ENCODE measurements around the gene MACROD2. TPM values are rescaled to one million over a fixed set of nuclear protein-coding genes. Genes with fewer than 3 reads are reported as not detected.

The MACROD2 gene
- total and polyA plus RNA-seq, 2 donors (not counting 1 experiment from before 2014, with no cell fraction given) = 5.3 to 6.7 TPM

DNA sequence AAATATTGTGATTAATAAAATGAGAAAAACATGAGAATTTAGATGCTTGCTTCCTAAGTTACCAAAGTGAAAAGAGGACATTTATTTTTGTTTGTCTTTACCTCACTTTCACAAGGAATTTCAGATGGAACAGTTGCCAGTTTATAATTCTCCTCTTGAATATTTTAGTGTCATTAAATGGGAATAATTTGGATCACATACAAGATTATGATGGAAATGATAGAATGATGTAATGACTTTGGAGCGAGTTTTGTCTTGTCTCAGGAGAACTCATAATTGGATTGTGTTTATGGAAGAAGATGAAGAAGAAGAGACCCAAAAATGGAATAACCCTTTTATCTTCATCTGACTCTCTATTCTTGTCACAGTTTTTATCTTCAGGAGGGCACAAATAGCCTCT lies 515.0 kb downstream of the MACROD2 start:
- Mint-ChIP-seq H3K9me3 (ENCODE audit: insufficient read depth) (no peaks in the 10 kb centered on the region), H3K27me3 (no peaks in the 10 kb centered on the region), H3K4me3 (no peak overlapping the region), H3K27ac (no peak overlapping the region), H3K4me1 (no peaks in the 10 kb centered on the region)
- no peak for DNase-seq
- no peak for ATAC-seq (ENCODE audit: low read depth)
- Histone ChIP-seq H3K36me3 (replicated peaks in 1 of 2; ENCODE audit: control extremely low read depth in 1 of 2, control insufficient read depth in 1 of 2, extremely low read depth in 1 of 2, insufficient read depth in 2 of 2, low read length in 1 of 2) (no peaks in the 10 kb centered on the region), H3K9me3 (ENCODE audit: control extremely low read depth in 1 of 3, control insufficient read depth in 2 of 3, insufficient read depth in 1 of 3, low read length in 2 of 3) (no peaks in the 10 kb centered on the region), H3K79me2 (ENCODE audit: control insufficient read depth, insufficient read depth, low read length) (no peaks in the 10 kb centered on the region), H3K4me1 (ENCODE audit: control insufficient read depth in 2 of 2, insufficient read depth in 2 of 2, low read length in 2 of 2) (no peaks in the 10 kb centered on the region), H3K4me2 (replicated peaks; ENCODE audit: low read depth, low read length, poor library complexity, severe bottlenecking) (no peak overlapping the region), H3K27ac (ENCODE audit: low read length in 2 of 2) (no peak overlapping the region), H3K9ac (ENCODE audit: low read length) (no peak overlapping the region), H4K20me1 (ENCODE audit: control insufficient read depth, insufficient read depth, low read length, poor library complexity, severe bottlenecking) (no peaks in the 10 kb centered on the region), H2AFZ (ENCODE audit: insufficient read depth, low read depth, low read length, poor library complexity, severe bottlenecking) (no peak overlapping the region), H3K4me3 (ENCODE audit: control extremely low read depth in 1 of 5, extremely low read depth in 1 of 5, insufficient read depth in 1 of 5, low read depth in 2 of 5, low read length in 4 of 5) (no peak overlapping the region), H3K27me3 (replicated peaks in 1 of 4; ENCODE audit: control extremely low read depth in 1 of 4, control insufficient read depth in 3 of 4, insufficient read depth in 4 of 4, low read length in 3 of 4) (no peaks in the 10 kb centered on the region)
- POLR2A ChIA-PET = no interaction called here
- TF ChIP-seq EZH2 (IDR thresholded peaks at IDR 0.05; ENCODE audit: borderline replicate concordance, insufficient read depth, low read depth, low read length, poor library complexity, severe bottlenecking) = no peak
- TF ChIP-seq, protein P1, sequence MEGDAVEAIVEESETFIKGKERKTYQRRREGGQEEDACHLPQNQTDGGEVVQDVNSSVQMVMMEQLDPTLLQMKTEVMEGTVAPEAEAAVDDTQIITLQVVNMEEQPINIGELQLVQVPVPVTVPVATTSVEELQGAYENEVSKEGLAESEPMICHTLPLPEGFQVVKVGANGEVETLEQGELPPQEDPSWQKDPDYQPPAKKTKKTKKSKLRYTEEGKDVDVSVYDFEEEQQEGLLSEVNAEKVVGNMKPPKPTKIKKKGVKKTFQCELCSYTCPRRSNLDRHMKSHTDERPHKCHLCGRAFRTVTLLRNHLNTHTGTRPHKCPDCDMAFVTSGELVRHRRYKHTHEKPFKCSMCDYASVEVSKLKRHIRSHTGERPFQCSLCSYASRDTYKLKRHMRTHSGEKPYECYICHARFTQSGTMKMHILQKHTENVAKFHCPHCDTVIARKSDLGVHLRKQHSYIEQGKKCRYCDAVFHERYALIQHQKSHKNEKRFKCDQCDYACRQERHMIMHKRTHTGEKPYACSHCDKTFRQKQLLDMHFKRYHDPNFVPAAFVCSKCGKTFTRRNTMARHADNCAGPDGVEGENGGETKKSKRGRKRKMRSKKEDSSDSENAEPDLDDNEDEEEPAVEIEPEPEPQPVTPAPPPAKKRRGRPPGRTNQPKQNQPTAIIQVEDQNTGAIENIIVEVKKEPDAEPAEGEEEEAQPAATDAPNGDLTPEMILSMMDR (IDR thresholded peaks at IDR 0.05) = no peak
- intact Hi-C loops (cut with micrococcal nuclease) = no loop called here
- CTCF ChIA-PET = no interaction called here
- no CpG with 5 or more reads among the region's 1 CpG for WGBS (ENCODE audit: insufficient coverage)

DNA sequence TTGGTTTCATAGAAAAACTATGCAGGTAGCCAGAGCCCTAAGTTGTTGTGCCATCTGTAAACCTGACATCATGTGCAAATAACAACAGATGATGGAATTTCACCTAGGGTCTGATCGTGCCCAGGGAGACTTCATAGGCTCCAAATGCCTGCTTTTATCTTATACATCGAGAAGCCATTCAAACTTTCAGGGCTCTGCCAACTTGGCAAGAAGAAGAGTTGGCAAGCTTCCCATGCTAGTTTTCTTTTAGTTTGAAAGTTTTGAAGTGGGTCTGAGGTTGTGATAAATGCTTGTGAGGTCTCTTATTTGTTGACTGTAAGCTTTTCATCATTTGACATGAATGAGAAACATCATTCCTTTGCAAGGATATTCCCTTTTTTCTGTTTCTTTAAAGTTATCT lies 517.5 kb downstream of the MACROD2 start:
- ATAC-seq (ENCODE audit: low read depth) = no peak
- H3K4me1 ChIP-seq (ENCODE audit: control insufficient read depth in 2 of 2, insufficient read depth in 2 of 2, low read length in 2 of 2) = no peaks in the 10 kb centered on the region
- H3K4me3 ChIP-seq (ENCODE audit: control extremely low read depth in 1 of 5, extremely low read depth in 1 of 5, insufficient read depth in 1 of 5, low read depth in 2 of 5, low read length in 4 of 5) = no peak overlapping the region
- no peak for DNase-seq
- ChIA-PET POLR2A (no interaction called here), CTCF (no interaction called here)
- WGBS (ENCODE audit: insufficient coverage) = 0% methylated on average over 1 of the region's 2 CpGs
- H3K79me2 ChIP-seq (ENCODE audit: control insufficient read depth, insufficient read depth, low read length) = no peaks in the 10 kb centered on the region
- Mint-ChIP-seq H3K27ac (no peak overlapping the region), H3K4me3 (no peak overlapping the region), H3K4me1 (no peaks in the 10 kb centered on the region), H3K9me3 (ENCODE audit: insufficient read depth) (no peaks in the 10 kb centered on the region), H3K27me3 (no peaks in the 10 kb centered on the region)
- no peak overlapping the region for H3K9ac ChIP-seq (ENCODE audit: low read length)
- TF ChIP-seq EZH2 (IDR thresholded peaks at IDR 0.05; ENCODE audit: borderline replicate concordance, insufficient read depth, low read depth, low read length, poor library complexity, severe bottlenecking) = no peak
- TF ChIP-seq, protein P1 (IDR thresholded peaks at IDR 0.05) = no peak
- no peaks in the 10 kb centered on the region for H3K27me3 ChIP-seq (replicated peaks in 1 of 4; ENCODE audit: control extremely low read depth in 1 of 4, control insufficient read depth in 3 of 4, insufficient read depth in 4 of 4, low read length in 3 of 4)
- H3K4me2 ChIP-seq (replicated peaks; ENCODE audit: low read depth, low read length, poor library complexity, severe bottlenecking) = no peak overlapping the region
- no peaks in the 10 kb centered on the region for H3K9me3 ChIP-seq (ENCODE audit: control extremely low read depth in 1 of 3, control insufficient read depth in 2 of 3, insufficient read depth in 1 of 3, low read length in 2 of 3)
- intact Hi-C loops (cut with micrococcal nuclease) = no loop called here
- H3K36me3 ChIP-seq (replicated peaks in 1 of 2; ENCODE audit: control extremely low read depth in 1 of 2, control insufficient read depth in 1 of 2, extremely low read depth in 1 of 2, insufficient read depth in 2 of 2, low read length in 1 of 2) = no peaks in the 10 kb centered on the region
- no peak overlapping the region for H3K27ac ChIP-seq (ENCODE audit: low read length in 2 of 2)
- no peak overlapping the region for H2AFZ ChIP-seq (ENCODE audit: insufficient read depth, low read depth, low read length, poor library complexity, severe bottlenecking)
- H4K20me1 ChIP-seq (ENCODE audit: control insufficient read depth, insufficient read depth, low read length, poor library complexity, severe bottlenecking) = no peaks in the 10 kb centered on the region
